ENCODE data around the gene ERCC4.

- TF ChIP-seq CTCF (conservative IDR thresholded peaks at IDR 0.05; ENCODE audit: low read depth in 2 of 2) = no peak
- no peak for TF ChIP-seq REST (IDR thresholded peaks at IDR 0.05; ENCODE audit: unreplicated experiment)
- no peak for TF ChIP-seq JUNB (IDR thresholded peaks at IDR 0.05; ENCODE audit: unreplicated experiment)
- no peak for TF ChIP-seq EZH2 (IDR thresholded peaks at IDR 0.05; ENCODE audit: low read depth, unreplicated experiment)
- no peak for TF ChIP-seq CREB1 (CRISPR knock-in tag; IDR thresholded peaks at IDR 0.05; ENCODE audit: low read depth)
- TF ChIP-seq NANOG (IDR thresholded peaks at IDR 0.05; ENCODE audit: borderline replicate concordance) = no peak
- no peak for TF ChIP-seq STAT1 (IDR thresholded peaks at IDR 0.05; ENCODE audit: unreplicated experiment)
- TF ChIP-seq ZNF114 (CRISPR knock-in tag; IDR thresholded peaks at IDR 0.05) = no peak
- no peak for TF ChIP-seq POLR2AphosphoS5 (IDR thresholded peaks at IDR 0.05; ENCODE audit: low read depth)
- TF ChIP-seq, protein P1, sequence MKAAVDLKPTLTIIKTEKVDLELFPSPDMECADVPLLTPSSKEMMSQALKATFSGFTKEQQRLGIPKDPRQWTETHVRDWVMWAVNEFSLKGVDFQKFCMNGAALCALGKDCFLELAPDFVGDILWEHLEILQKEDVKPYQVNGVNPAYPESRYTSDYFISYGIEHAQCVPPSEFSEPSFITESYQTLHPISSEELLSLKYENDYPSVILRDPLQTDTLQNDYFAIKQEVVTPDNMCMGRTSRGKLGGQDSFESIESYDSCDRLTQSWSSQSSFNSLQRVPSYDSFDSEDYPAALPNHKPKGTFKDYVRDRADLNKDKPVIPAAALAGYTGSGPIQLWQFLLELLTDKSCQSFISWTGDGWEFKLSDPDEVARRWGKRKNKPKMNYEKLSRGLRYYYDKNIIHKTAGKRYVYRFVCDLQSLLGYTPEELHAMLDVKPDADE (IDR thresholded peaks at IDR 0.05) = no peak
- no peak for TF ChIP-seq EZH2phosphoT487 (IDR thresholded peaks at IDR 0.05; ENCODE audit: unreplicated experiment)
- TF ChIP-seq ZNF331 (CRISPR knock-in tag; IDR thresholded peaks at IDR 0.05; ENCODE audit: low read depth) = no peak
These were observed 8.6 kb upstream of the ERCC4 start for GRCh38 chr16:13911306-13911705.

Measured in GM23338 (cell line).